GM23248 (cell line): ENCODE data around the gene LPCAT2. TPM values are rescaled to one million over a fixed set of nuclear protein-coding genes. Genes with fewer than 3 reads are reported as not detected.

Experiments
- DNase-seq: peaks from one replicate; pipeline ENCODE4 v3.0.0-alpha.2; 2015
- H2AFZ ChIP-seq: fragments of 200-600 bp; sonication (generic); 2 replicates; pipeline ENCODE4 v1.6.1; 2016; ENCODE audit warnings: antibody characterized with exemption
- H3F3A ChIP-seq: fragments of 200-600 bp; sonication (generic); 2 replicates; pipeline ENCODE4 v1.6.1; 2016; ENCODE audit warnings: mild to moderate bottlenecking, antibody characterized with exemption, mixed run types; ENCODE audit not compliant: insufficient read depth
- H3K27ac ChIP-seq: fragments of 200-600 bp; sonication (generic); 2 replicates; pipeline ENCODE4 v1.5.1; 2016; ENCODE audit warnings: mild to moderate bottlenecking
- H3K27me3 ChIP-seq: fragments of 200-600 bp; sonication (generic); replicated peaks from 2 replicates; pipeline ENCODE4 v1.6.1; 2016; ENCODE audit warnings: mild to moderate bottlenecking; ENCODE audit not compliant: insufficient read depth
- H3K36me3 ChIP-seq: fragments of 200-600 bp; sonication (generic); 2 replicates; pipeline ENCODE4 v1.6.1; 2016; ENCODE audit warnings: low read depth, mild to moderate bottlenecking
- H3K4me1 ChIP-seq: fragments of 200-600 bp; sonication (generic); 2 replicates; pipeline ENCODE4 v1.6.1; 2016; ENCODE audit warnings: mild to moderate bottlenecking; ENCODE audit not compliant: insufficient read depth
- H3K4me2 ChIP-seq: fragments of 200-600 bp; sonication (generic); one replicate; pipeline ENCODE4 v1.6.1; 2016; ENCODE audit warnings: mild to moderate bottlenecking; ENCODE audit not compliant: unreplicated experiment
- H3K4me3 ChIP-seq: fragments of 200-600 bp; sonication (generic); 2 replicates; pipeline ENCODE4 v1.5.1; 2016; ENCODE audit warnings: mild to moderate bottlenecking
- H3K79me2 ChIP-seq: fragments of 200-600 bp; sonication (generic); 2 replicates; pipeline ENCODE4 v1.6.1; 2016; ENCODE audit warnings: mild to moderate bottlenecking; ENCODE audit not compliant: insufficient read depth
- H3K9ac ChIP-seq: fragments of 200-600 bp; sonication (generic); 2 replicates; pipeline ENCODE4 v1.6.1; 2016; ENCODE audit warnings: mild to moderate bottlenecking
- H3K9me2 ChIP-seq: fragments of 200-600 bp; sonication (generic); 2 replicates; pipeline ENCODE4 v1.6.1; 2016; ENCODE audit warnings: mixed run types, mild to moderate bottlenecking, moderate library complexity; ENCODE audit not compliant: insufficient read depth
- H3K9me3 ChIP-seq: fragments of 200-600 bp; sonication (generic); one replicate; pipeline ENCODE4 v1.6.1; 2017; ENCODE audit warnings: low read depth
- H4K20me1 ChIP-seq: fragments of 200-600 bp; sonication (generic); 2 replicates; pipeline ENCODE4 v1.6.0; 2016; ENCODE audit not compliant: insufficient read depth
- EZH2 ChIP-seq: fragments of 200-600 bp; sonication (generic); IDR thresholded peaks from 2 replicates; pipeline ENCODE4 v1.6.1; 2018; ENCODE audit warnings: antibody characterized with exemption, mild to moderate bottlenecking; ENCODE audit not compliant: insufficient read depth, poor library complexity, severe bottlenecking
- EZH2phosphoT487 ChIP-seq: fragments of 200-600 bp; sonication (generic); IDR thresholded peaks from 2 replicates; pipeline ENCODE4 v1.6.1; 2018; ENCODE audit warnings: antibody characterized with exemption, moderate library complexity, mild to moderate bottlenecking, low read depth; ENCODE audit not compliant: insufficient read depth
- WGBS, 2 experiments: methylation state at CpG; one replicate each; pipeline ENCODE4 v1.1.6; 2015 to 2017; ENCODE audit warnings: low lambda C conversion rate in 2 of 2, low coverage in 1 of 2; ENCODE audit errors: missing lambda C conversion rate in 2 of 2; 5-methylcytosine and 5-hydroxymethylcytosine counted together
- in situ Hi-C: fragments of 300-500 bp; cut with MboI; formaldehyde crosslinking; loops from 2 replicates; pipeline ENCODE4 v1.15.0; 2020
- polyA plus RNA-seq: library from polyadenylated mRNA; unstranded; fragments of >200 nt; fragmentation: Nextera tagmentation; extraction: Ambion mirVana; gene quantifications from 2 replicates; pipeline ENCODE4 v1.2.1, GENCODE V29; 2016
- total RNA-seq: library from RNA; depleted of rRNA; stranded (reverse); fragments of >200 nt; shearing (Covaris generic); gene quantifications from 2 replicates; pipeline ENCODE4 v1.2.3, GENCODE V29; 2014

The LPCAT2 gene
- total and polyA plus RNA-seq, 2 experiments from 2014 or later = 11.4 to 12.4 TPM

GRCh38 chr16:55470533-55471371 lies 38.1 kb upstream of the LPCAT2 start:
- peaks cover 36% of the 10 kb centered on the region for H3K4me1 ChIP-seq
- no peaks in the 10 kb centered on the region for H3K9me3 ChIP-seq
- H3K4me2 ChIP-seq = peak overlapping the region; percentile 71
- peak; percentile 74 for DNase-seq
- TF ChIP-seq EZH2phosphoT487 (no peak), EZH2 (no peak)
- H3K9me2 ChIP-seq = no peaks in the 10 kb centered on the region
- H3K36me3 ChIP-seq = no peaks in the 10 kb centered on the region
- H3K9ac ChIP-seq = peak overlapping the region; percentile 69
- peak overlapping the region; percentile 52 for H2AFZ ChIP-seq
- peaks cover 43% of the 10 kb centered on the region for H3F3A ChIP-seq
- no peaks in the 10 kb centered on the region for H3K27me3 ChIP-seq
- in situ Hi-C loops = no loop called here
- no peaks in the 10 kb centered on the region for H4K20me1 ChIP-seq
- WGBS, 2 experiments = 13 to 14% methylated on average over 7 of the region's 7 CpGs
- H3K79me2 ChIP-seq = no peaks in the 10 kb centered on the region
- peak overlapping the region; percentile 88 for H3K27ac ChIP-seq
- H3K4me3 ChIP-seq = peak overlapping the region; percentile 49

GRCh38 chr16:55471448-55472097 lies 37.3 kb upstream of the LPCAT2 start:
- peak; percentile 94 for DNase-seq
- in situ Hi-C loops = no loop called here
- peak overlapping the region; percentile 49 for H3K4me3 ChIP-seq

GRCh38 chr16:55473587-55473986 lies 35.3 kb upstream of the LPCAT2 start:
- peaks cover 51% of the 10 kb centered on the region for H3F3A ChIP-seq
- DNase-seq = no peak
- H3K4me1 ChIP-seq = peaks cover 47% of the 10 kb centered on the region
- no peaks in the 10 kb centered on the region for H3K36me3 ChIP-seq
- H3K27me3 ChIP-seq = no peaks in the 10 kb centered on the region
- no peak for TF ChIP-seq EZH2
- TF ChIP-seq EZH2phosphoT487 = no peak
- H4K20me1 ChIP-seq = no peaks in the 10 kb centered on the region
- in situ Hi-C loops = no loop called here
- H3K4me2 ChIP-seq = no peak overlapping the region
- H3K9me3 ChIP-seq = no peaks in the 10 kb centered on the region
- no peak overlapping the region for H3K27ac ChIP-seq
- H3K4me3 ChIP-seq = no peak overlapping the region
- H3K9ac ChIP-seq = no peak overlapping the region
- H2AFZ ChIP-seq = no peak overlapping the region
- WGBS, 2 experiments = 97 to 100% methylated on average over 2 of the region's 2 CpGs
- no peaks in the 10 kb centered on the region for H3K9me2 ChIP-seq
- H3K79me2 ChIP-seq = no peaks in the 10 kb centered on the region

More at GRCh38 chr16:55471448-55472097, 37.3 kb upstream of the LPCAT2 start:
- WGBS, 2 experiments = 14 to 25% methylated on average over 4 of the region's 4 CpGs
- no peaks in the 10 kb centered on the region for H3K79me2 ChIP-seq
- H3K9ac ChIP-seq = peak overlapping the region; percentile 69
- no peaks in the 10 kb centered on the region for H3K9me3 ChIP-seq
- H4K20me1 ChIP-seq = no peaks in the 10 kb centered on the region
- H3K4me2 ChIP-seq = peak overlapping the region; percentile 71
- no peaks in the 10 kb centered on the region for H3K27me3 ChIP-seq
- no peaks in the 10 kb centered on the region for H3K36me3 ChIP-seq
- H3K4me1 ChIP-seq = peaks cover 44% of the 10 kb centered on the region
- peak overlapping the region; percentile 88 for H3K27ac ChIP-seq
- H2AFZ ChIP-seq = no peak overlapping the region
- TF ChIP-seq EZH2 (no peak), EZH2phosphoT487 (no peak)
- H3K9me2 ChIP-seq = no peaks in the 10 kb centered on the region
- H3F3A ChIP-seq = peaks cover 43% of the 10 kb centered on the region

GRCh38 chr16:55474821-55475220 lies 34.1 kb upstream of the LPCAT2 start:
- Histone ChIP-seq H3K79me2 (peaks cover 7% of the 10 kb centered on the region), H3K9me3 (no peaks in the 10 kb centered on the region), H4K20me1 (no peaks in the 10 kb centered on the region), H3K27ac (no peak overlapping the region), H3K9ac (no peak overlapping the region), H3K27me3 (no peaks in the 10 kb centered on the region), H3K4me1 (peaks cover 43% of the 10 kb centered on the region), H3K9me2 (no peaks in the 10 kb centered on the region), H3F3A (peaks cover 47% of the 10 kb centered on the region), H3K4me3 (no peak overlapping the region), H2AFZ (no peak overlapping the region), H3K4me2 (no peak overlapping the region), H3K36me3 (no peaks in the 10 kb centered on the region)
- DNase-seq = peak; percentile 26
- TF ChIP-seq EZH2 = no peak
- no peak for TF ChIP-seq EZH2phosphoT487
- WGBS, 2 experiments = 67 to 80% methylated on average over 3 of the region's 3 CpGs
- in situ Hi-C loops = loop anchor here (25.0 kb wide), 1 partner anchor 887 kb away; no protein-coding TSS in a partner anchor
